HG03039 (cell line): ENCODE measurements around the gene IGFBPL1.

Experiments
- ATAC-seq: cut with Tn5 transposase; IDR thresholded peaks from one replicate; pipeline ENCODE4 v1.9.1; 2021; ENCODE audit warnings: mild to moderate bottlenecking, moderate library complexity; ENCODE audit not compliant: unreplicated experiment

The IGFBPL1 gene

GRCh38 chr9:38358390-38359296, 65.6 kb downstream of the IGFBPL1 start:
- no peak for ATAC-seq

GRCh38 chr9:38357350-38358114, 66.7 kb downstream of the IGFBPL1 start:
- no peak for ATAC-seq

GRCh38 chr9:38356851-38357250, 67.4 kb downstream of the IGFBPL1 start:
- no peak for ATAC-seq
